HG02588 (cell line): Measurements from ENCODE around the gene MRPS2.

ENCODE experiments used
- ATAC-seq: cut with Tn5 transposase; IDR thresholded peaks from one replicate; pipeline ENCODE4 v1.9.1; 2021; ENCODE audit warnings: mild to moderate bottlenecking, moderate library complexity; ENCODE audit not compliant: unreplicated experiment

The MRPS2 gene

DNA sequence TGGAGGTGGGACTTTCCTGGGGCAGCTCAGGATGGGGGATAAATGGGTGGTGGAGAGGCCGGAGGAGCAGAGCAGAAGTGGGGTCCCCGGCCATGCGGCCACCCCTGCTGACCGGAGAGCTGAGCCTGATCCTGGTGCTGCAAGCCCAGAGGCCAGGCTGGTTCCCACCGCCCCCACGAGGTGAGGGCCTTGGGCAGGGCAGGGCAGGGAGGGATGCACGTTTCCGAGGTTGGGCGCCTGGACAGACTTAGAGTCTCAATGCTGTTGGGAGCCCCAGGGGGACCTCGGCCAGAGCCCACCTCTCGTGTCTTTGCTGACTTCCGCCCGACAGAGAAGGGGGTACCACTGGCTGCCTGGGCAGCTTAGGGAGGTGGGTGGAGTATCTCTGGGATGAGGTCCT lies 51.0 kb downstream of the MRPS2 start:
- ATAC-seq: no peak

GRCh38 chr9:135552021-135552697 lies 51.7 kb downstream of the MRPS2 start:
- ATAC-seq: no peak

- ATAC-seq: no peak
These were observed 52.3 kb downstream of the MRPS2 start for GRCh38 chr9:135552698-135553171.
